Measurements from ENCODE around the gene ADARB2. TPM values are rescaled to one million over a fixed set of nuclear protein-coding genes. Genes with fewer than 3 reads are reported as not detected.

Gene ADARB2
- total RNA-seq, 2 donors from 2014 or later: 1.1 to 1.8 TPM

GRCh38 chr10:1202343-1202742, 535.0 kb downstream of the ADARB2 start:
- no peak for DNase-seq
- 91 to 96% methylated on average over 11 of the region's 11 CpGs for WGBS, 2 experiments (ENCODE audit: insufficient coverage in 1 of 2, insufficient read length in 1 of 2)
- H3K27me3 ChIP-seq (ENCODE audit: control insufficient read depth, insufficient read depth, low read length, poor library complexity, severe bottlenecking): no peaks in the 10 kb centered on the region
- H3K9ac ChIP-seq (ENCODE audit: extremely low read depth, low read length, poor library complexity, severe bottlenecking): no peak overlapping the region
- no peak overlapping the region for H3K4me3 ChIP-seq (ENCODE audit: low read length)
- Mint-ChIP-seq H3K9me3 (no peaks in the 10 kb centered on the region), H3K4me3 (no peak overlapping the region), H3K27me3 (ENCODE audit: insufficient read depth) (peaks cover 2% of the 10 kb centered on the region), H3K4me1 (peaks cover 15% of the 10 kb centered on the region), H3K36me3 (ENCODE audit: low read depth) (no peaks in the 10 kb centered on the region), H3K27ac (no peak overlapping the region)
- no peaks in the 10 kb centered on the region for H3K9me3 ChIP-seq (ENCODE audit: control insufficient read depth, low read length)
- no peaks in the 10 kb centered on the region for H3K36me3 ChIP-seq (ENCODE audit: control insufficient read depth, insufficient read depth, low read length)
- H3K4me1 ChIP-seq (ENCODE audit: control insufficient read depth, insufficient read depth, low read length): peaks cover 9% of the 10 kb centered on the region
- no peak overlapping the region for H3K27ac ChIP-seq (ENCODE audit: low read depth, low read length)
- TF ChIP-seq, protein P1, sequence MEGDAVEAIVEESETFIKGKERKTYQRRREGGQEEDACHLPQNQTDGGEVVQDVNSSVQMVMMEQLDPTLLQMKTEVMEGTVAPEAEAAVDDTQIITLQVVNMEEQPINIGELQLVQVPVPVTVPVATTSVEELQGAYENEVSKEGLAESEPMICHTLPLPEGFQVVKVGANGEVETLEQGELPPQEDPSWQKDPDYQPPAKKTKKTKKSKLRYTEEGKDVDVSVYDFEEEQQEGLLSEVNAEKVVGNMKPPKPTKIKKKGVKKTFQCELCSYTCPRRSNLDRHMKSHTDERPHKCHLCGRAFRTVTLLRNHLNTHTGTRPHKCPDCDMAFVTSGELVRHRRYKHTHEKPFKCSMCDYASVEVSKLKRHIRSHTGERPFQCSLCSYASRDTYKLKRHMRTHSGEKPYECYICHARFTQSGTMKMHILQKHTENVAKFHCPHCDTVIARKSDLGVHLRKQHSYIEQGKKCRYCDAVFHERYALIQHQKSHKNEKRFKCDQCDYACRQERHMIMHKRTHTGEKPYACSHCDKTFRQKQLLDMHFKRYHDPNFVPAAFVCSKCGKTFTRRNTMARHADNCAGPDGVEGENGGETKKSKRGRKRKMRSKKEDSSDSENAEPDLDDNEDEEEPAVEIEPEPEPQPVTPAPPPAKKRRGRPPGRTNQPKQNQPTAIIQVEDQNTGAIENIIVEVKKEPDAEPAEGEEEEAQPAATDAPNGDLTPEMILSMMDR (conservative IDR thresholded peaks at IDR 0.05): no peak

- H3K4me1 Mint-ChIP-seq: peaks cover 15% of the 10 kb centered on the region
- H3K4me1 ChIP-seq (ENCODE audit: control insufficient read depth, insufficient read depth, low read length): peaks cover 9% of the 10 kb centered on the region
- H3K9me3 ChIP-seq (ENCODE audit: control insufficient read depth, low read length): no peaks in the 10 kb centered on the region
- no peak overlapping the region for H3K4me3 Mint-ChIP-seq
- DNase-seq: no peak
- no peaks in the 10 kb centered on the region for H3K36me3 Mint-ChIP-seq (ENCODE audit: low read depth)
- WGBS, 2 experiments (ENCODE audit: insufficient coverage in 1 of 2, insufficient read length in 1 of 2): 90% methylated on average over 22 to 27 of the region's 27 CpGs
- no peaks in the 10 kb centered on the region for H3K36me3 ChIP-seq (ENCODE audit: control insufficient read depth, insufficient read depth, low read length)
- H3K27ac Mint-ChIP-seq: no peak overlapping the region
- H3K9me3 Mint-ChIP-seq: no peaks in the 10 kb centered on the region
- no peak overlapping the region for H3K9ac ChIP-seq (ENCODE audit: extremely low read depth, low read length, poor library complexity, severe bottlenecking)
- TF ChIP-seq, protein P1 (conservative IDR thresholded peaks at IDR 0.05): no peak
- H3K27ac ChIP-seq (ENCODE audit: low read depth, low read length): no peak overlapping the region
- H3K4me3 ChIP-seq (ENCODE audit: low read length): no peak overlapping the region
- peaks cover 2% of the 10 kb centered on the region for H3K27me3 Mint-ChIP-seq (ENCODE audit: insufficient read depth)
- H3K27me3 ChIP-seq (ENCODE audit: control insufficient read depth, insufficient read depth, low read length, poor library complexity, severe bottlenecking): no peaks in the 10 kb centered on the region
These were observed 536.2 kb downstream of the ADARB2 start for GRCh38 chr10:1200866-1201807.

- peaks cover 15% of the 10 kb centered on the region for H3K4me1 Mint-ChIP-seq
- Histone ChIP-seq H3K9ac (ENCODE audit: extremely low read depth, low read length, poor library complexity, severe bottlenecking) (no peak overlapping the region), H3K9me3 (ENCODE audit: control insufficient read depth, low read length) (no peaks in the 10 kb centered on the region), H3K36me3 (ENCODE audit: control insufficient read depth, insufficient read depth, low read length) (no peaks in the 10 kb centered on the region), H3K27me3 (ENCODE audit: control insufficient read depth, insufficient read depth, low read length, poor library complexity, severe bottlenecking) (no peaks in the 10 kb centered on the region), H3K4me3 (ENCODE audit: low read length) (no peak overlapping the region), H3K27ac (ENCODE audit: low read depth, low read length) (no peak overlapping the region), H3K4me1 (ENCODE audit: control insufficient read depth, insufficient read depth, low read length) (peaks cover 9% of the 10 kb centered on the region)
- peaks cover 4% of the 10 kb centered on the region for H3K27me3 Mint-ChIP-seq (ENCODE audit: insufficient read depth)
- TF ChIP-seq, protein P1 (conservative IDR thresholded peaks at IDR 0.05): no peak
- no peak overlapping the region for H3K27ac Mint-ChIP-seq
- H3K36me3 Mint-ChIP-seq (ENCODE audit: low read depth): no peaks in the 10 kb centered on the region
- H3K4me3 Mint-ChIP-seq: no peak overlapping the region
- no peak for DNase-seq
- H3K9me3 Mint-ChIP-seq: no peaks in the 10 kb centered on the region
- 92 to 93% methylated on average over 22 to 24 of the region's 24 CpGs for WGBS, 2 experiments (ENCODE audit: insufficient coverage in 1 of 2, insufficient read length in 1 of 2)
These were observed 537.2 kb downstream of the ADARB2 start for GRCh38 chr10:1199897-1200721.
